ENCODE results near the gene MYL6B.

Gene MYL6B

DNA sequence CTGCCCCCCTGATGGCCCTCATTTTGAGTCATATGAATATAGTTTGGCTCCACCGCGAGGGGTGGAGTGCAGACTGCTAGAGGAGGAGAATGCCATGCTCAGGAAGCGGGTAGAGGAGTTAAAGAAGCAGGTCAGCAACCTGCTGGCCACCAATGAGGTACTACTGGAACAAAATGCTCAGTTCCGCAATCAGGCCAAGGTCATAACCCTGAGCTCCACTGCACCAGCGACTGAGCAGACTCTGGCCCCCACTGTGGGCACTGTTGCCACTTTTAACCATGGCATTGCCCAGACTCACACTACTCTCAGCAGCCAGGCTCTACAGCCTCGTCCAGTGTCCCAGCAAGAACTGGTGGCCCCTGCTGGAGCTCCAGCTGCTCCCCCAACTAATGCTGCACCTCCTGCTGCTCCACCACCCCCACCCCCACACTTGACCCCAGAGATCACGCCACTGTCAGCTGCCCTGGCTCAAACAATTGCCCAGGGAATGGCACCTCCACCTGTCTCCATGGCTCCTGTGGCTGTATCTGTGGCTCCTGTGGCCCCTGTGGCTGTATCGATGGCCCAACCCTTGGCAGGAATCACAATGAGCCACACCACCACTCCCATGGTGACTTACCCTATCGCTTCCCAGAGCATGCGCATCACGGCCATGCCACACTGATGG lies 31.1 kb upstream of the MYL6B start:
- H3K36me3 ChIP-seq (ENCODE audit: insufficient read depth), result peaks cover 4% of the 10 kb centered on the region; the same call in 1 of the 2 replicates
- H3K9ac ChIP-seq, result no peak overlapping the region
- H3K27me3 ChIP-seq (ENCODE audit: insufficient read depth, low read depth), result no peaks in the 10 kb centered on the region
- no peaks in the 10 kb centered on the region for H4K20me1 ChIP-seq (ENCODE audit: insufficient read depth)
- TF ChIP-seq, protein P1, sequence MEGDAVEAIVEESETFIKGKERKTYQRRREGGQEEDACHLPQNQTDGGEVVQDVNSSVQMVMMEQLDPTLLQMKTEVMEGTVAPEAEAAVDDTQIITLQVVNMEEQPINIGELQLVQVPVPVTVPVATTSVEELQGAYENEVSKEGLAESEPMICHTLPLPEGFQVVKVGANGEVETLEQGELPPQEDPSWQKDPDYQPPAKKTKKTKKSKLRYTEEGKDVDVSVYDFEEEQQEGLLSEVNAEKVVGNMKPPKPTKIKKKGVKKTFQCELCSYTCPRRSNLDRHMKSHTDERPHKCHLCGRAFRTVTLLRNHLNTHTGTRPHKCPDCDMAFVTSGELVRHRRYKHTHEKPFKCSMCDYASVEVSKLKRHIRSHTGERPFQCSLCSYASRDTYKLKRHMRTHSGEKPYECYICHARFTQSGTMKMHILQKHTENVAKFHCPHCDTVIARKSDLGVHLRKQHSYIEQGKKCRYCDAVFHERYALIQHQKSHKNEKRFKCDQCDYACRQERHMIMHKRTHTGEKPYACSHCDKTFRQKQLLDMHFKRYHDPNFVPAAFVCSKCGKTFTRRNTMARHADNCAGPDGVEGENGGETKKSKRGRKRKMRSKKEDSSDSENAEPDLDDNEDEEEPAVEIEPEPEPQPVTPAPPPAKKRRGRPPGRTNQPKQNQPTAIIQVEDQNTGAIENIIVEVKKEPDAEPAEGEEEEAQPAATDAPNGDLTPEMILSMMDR (conservative IDR thresholded peaks at IDR 0.05; ENCODE audit: low read depth, low read length), result no peak
- H3K79me2 ChIP-seq (ENCODE audit: insufficient read depth, low read depth), result peaks cover 15% of the 10 kb centered on the region
- H3K4me2 ChIP-seq, result no peak overlapping the region
- peaks cover 29% of the 10 kb centered on the region for H3K4me1 ChIP-seq (ENCODE audit: low read depth, poor library complexity, severe bottlenecking)
- H2AFZ ChIP-seq (ENCODE audit: low read depth), result no peak overlapping the region
- H3K4me3 ChIP-seq (IDR thresholded peaks at IDR 0.05; ENCODE audit: insufficient read depth, low read depth, low read length), result no peak overlapping the region
- no peak overlapping the region for H3K27ac ChIP-seq

DNA sequence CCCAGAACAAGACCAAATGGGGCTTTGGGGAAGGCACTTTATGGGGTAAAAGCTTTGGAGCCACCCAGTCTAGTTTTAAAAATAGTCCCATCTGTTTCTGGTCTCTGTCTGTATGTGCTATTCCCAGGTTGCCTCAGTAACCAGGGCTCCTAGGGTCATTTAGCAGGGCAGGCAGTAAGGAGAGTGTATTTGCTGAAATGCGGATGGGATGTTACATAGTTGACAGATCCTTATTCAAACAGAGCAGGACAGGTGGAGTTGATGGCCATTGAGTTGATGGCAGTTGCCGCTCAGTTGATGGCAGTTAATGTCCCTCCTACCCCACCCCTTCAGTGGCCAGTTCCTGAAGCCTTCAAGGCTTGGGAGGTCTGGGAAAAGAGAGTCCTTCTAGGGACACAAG lies 29.8 kb upstream of the MYL6B start:
- H3K36me3 ChIP-seq (ENCODE audit: insufficient read depth), result no peaks in the 10 kb centered on the region
- H3K79me2 ChIP-seq (ENCODE audit: insufficient read depth, low read depth), result peaks cover 2% of the 10 kb centered on the region; the same call in 1 of the 2 replicates
- H3K4me1 ChIP-seq (ENCODE audit: low read depth, poor library complexity, severe bottlenecking), result peaks cover 42% of the 10 kb centered on the region
- H4K20me1 ChIP-seq (ENCODE audit: insufficient read depth), result no peaks in the 10 kb centered on the region
- TF ChIP-seq, protein P1 (conservative IDR thresholded peaks at IDR 0.05; ENCODE audit: low read depth, low read length), result no peak
- no peak overlapping the region for H3K4me2 ChIP-seq
- H3K4me3 ChIP-seq (IDR thresholded peaks at IDR 0.05; ENCODE audit: insufficient read depth, low read depth, low read length), result no peak overlapping the region
- no peak overlapping the region for H3K27ac ChIP-seq
- H3K9ac ChIP-seq, result no peak overlapping the region
- H3K27me3 ChIP-seq (ENCODE audit: insufficient read depth, low read depth), result no peaks in the 10 kb centered on the region
- H2AFZ ChIP-seq (ENCODE audit: low read depth), result no peak overlapping the region

DNA sequence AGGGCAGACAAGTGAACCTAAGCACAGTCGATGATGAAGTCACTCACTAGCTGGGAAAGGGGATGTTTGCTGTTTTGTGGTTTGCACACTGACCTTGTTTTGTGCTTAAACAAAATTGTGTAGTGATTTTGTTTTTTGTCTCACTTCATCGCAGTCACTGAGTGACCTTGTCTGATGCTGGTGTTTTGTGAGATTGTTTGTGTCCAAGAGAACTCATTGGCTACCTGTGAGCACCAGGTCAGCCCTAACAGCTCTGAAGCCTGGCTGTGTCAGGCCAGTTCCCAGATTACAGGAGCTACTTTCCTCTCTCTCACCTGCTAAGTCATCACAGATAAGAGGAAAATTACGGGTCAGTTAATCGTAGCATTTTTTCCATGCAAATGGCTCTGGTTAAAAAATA lies 28.3 kb upstream of the MYL6B start:
- Histone ChIP-seq H2AFZ (ENCODE audit: low read depth) (no peak overlapping the region), H3K4me1 (ENCODE audit: low read depth, poor library complexity, severe bottlenecking) (peaks cover 37% of the 10 kb centered on the region), H3K27me3 (ENCODE audit: insufficient read depth, low read depth) (no peaks in the 10 kb centered on the region), H3K9ac (no peak overlapping the region), H4K20me1 (ENCODE audit: insufficient read depth) (no peaks in the 10 kb centered on the region), H3K79me2 (ENCODE audit: insufficient read depth, low read depth) (peaks cover 10% of the 10 kb centered on the region; the same call in 1 of the 2 replicates), H3K27ac (no peak overlapping the region), H3K4me2 (no peak overlapping the region), H3K36me3 (ENCODE audit: insufficient read depth) (no peaks in the 10 kb centered on the region), H3K4me3 (IDR thresholded peaks at IDR 0.05; ENCODE audit: insufficient read depth, low read depth, low read length) (no peak overlapping the region)
- TF ChIP-seq, protein P1 (conservative IDR thresholded peaks at IDR 0.05; ENCODE audit: low read depth, low read length), result no peak

DNA sequence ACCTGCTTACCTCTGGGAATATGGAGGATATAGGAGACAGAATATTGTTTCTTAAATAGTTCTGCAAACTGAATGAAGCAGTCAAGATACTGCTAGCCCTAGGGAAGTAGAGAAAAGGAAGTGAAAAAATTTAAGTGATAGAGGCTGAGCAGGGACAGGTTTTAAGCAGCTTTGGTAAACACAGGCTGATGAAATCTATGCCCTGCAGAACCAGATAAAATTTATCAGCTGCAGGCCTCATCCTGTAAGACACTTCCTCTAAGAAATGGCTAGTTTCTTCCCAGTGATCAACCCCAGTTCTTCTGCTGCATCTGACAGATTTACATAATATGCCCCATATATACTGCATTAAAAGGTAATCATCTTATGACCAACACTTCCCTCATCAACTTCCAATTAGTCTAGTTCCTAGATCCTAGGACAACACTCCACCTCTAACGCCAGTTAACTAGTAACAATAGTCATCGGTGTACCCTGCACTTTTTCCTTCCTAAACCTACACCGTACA lies 25.6 kb upstream of the MYL6B start:
- no peaks in the 10 kb centered on the region for H3K27me3 ChIP-seq (ENCODE audit: insufficient read depth, low read depth)
- H3K4me1 ChIP-seq (ENCODE audit: low read depth, poor library complexity, severe bottlenecking), result peaks cover 34% of the 10 kb centered on the region
- no peaks in the 10 kb centered on the region for H4K20me1 ChIP-seq (ENCODE audit: insufficient read depth)
- H3K79me2 ChIP-seq (ENCODE audit: insufficient read depth, low read depth), result peaks cover 26% of the 10 kb centered on the region; the same call in 1 of the 2 replicates
- H3K9ac ChIP-seq, result peak overlapping the region; percentile 37; the same call in 1 of the 2 replicates
- TF ChIP-seq, protein P1 (conservative IDR thresholded peaks at IDR 0.05; ENCODE audit: low read depth, low read length), result no peak
- peak overlapping the region; percentile 89 for H3K4me2 ChIP-seq
- H2AFZ ChIP-seq (ENCODE audit: low read depth), result 0 out of 2 replicates have a peak overlapping the region, but pooled peaks have one; percentile 1
- peak overlapping the region; percentile 58 for H3K27ac ChIP-seq
- 0 out of 2 replicates have a peak, but pooled peaks cover 4% of the 10 kb centered on the region for H3K36me3 ChIP-seq (ENCODE audit: insufficient read depth)
- no peak overlapping the region for H3K4me3 ChIP-seq (IDR thresholded peaks at IDR 0.05; ENCODE audit: insufficient read depth, low read depth, low read length)

Measured in KMS-11 (cell line).